Measurements from ENCODE around the gene CAMK1D.

DNA sequence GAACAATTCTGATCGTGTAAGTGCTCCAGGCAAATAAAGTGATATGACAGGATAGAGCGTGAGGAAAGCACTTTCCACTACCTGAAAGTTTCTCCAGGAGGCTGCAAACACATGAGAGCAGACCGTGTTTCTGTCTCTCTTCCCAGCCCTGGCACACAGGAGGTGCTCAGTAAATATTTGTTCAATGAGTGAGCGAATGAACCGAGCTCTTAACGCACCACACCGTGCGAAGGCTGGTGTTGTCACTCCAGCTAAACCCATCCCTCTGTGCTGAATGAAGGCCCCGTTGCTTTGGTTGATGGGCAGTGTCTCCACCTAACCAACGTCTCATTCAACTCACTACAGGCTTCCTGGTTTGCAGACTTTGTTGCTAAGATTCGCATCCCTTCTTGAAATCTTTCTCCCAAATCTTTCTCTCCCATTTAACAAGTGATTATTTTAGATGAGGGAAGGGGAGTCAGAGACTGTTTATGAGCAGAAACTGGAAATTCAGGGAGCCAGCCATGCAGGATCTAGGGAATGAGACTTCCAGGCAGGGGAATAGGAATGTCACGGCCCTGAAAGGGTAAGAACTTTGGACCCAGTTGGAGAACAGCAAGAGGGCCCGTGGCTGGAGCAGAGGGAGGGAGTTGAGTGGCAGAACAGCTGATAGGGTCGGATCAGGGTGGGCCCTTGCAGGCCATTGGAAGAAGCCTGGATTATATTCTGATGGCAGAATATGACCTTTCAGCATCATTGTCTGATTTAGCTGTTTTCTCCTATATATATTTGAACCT lies 282.6 kb downstream of the CAMK1D start:
- TF ChIP-seq, protein P1, sequence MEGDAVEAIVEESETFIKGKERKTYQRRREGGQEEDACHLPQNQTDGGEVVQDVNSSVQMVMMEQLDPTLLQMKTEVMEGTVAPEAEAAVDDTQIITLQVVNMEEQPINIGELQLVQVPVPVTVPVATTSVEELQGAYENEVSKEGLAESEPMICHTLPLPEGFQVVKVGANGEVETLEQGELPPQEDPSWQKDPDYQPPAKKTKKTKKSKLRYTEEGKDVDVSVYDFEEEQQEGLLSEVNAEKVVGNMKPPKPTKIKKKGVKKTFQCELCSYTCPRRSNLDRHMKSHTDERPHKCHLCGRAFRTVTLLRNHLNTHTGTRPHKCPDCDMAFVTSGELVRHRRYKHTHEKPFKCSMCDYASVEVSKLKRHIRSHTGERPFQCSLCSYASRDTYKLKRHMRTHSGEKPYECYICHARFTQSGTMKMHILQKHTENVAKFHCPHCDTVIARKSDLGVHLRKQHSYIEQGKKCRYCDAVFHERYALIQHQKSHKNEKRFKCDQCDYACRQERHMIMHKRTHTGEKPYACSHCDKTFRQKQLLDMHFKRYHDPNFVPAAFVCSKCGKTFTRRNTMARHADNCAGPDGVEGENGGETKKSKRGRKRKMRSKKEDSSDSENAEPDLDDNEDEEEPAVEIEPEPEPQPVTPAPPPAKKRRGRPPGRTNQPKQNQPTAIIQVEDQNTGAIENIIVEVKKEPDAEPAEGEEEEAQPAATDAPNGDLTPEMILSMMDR (IDR thresholded peaks at IDR 0.05) = peak in 1 of 6 experiments; percentile 8
- no peak for TF ChIP-seq POLR2A (IDR thresholded peaks at IDR 0.05)
